Measurements from ENCODE around the gene ACTL6A. TPM values are rescaled to one million over a fixed set of nuclear protein-coding genes. Genes with fewer than 3 reads are reported as not detected.

Gene ACTL6A
- total RNA-seq, 1 donor from 2014 or later, result 23.9 TPM

- H3K4me1 ChIP-seq, result no peaks in the 10 kb centered on the region
- no peak for DNase-seq (ENCODE audit: low spot score in 2 of 2)
- intact Hi-C loops (cut with DNase I), result no loop called here
- no peak overlapping the region for H3K4me3 ChIP-seq
- TF ChIP-seq, protein P1, sequence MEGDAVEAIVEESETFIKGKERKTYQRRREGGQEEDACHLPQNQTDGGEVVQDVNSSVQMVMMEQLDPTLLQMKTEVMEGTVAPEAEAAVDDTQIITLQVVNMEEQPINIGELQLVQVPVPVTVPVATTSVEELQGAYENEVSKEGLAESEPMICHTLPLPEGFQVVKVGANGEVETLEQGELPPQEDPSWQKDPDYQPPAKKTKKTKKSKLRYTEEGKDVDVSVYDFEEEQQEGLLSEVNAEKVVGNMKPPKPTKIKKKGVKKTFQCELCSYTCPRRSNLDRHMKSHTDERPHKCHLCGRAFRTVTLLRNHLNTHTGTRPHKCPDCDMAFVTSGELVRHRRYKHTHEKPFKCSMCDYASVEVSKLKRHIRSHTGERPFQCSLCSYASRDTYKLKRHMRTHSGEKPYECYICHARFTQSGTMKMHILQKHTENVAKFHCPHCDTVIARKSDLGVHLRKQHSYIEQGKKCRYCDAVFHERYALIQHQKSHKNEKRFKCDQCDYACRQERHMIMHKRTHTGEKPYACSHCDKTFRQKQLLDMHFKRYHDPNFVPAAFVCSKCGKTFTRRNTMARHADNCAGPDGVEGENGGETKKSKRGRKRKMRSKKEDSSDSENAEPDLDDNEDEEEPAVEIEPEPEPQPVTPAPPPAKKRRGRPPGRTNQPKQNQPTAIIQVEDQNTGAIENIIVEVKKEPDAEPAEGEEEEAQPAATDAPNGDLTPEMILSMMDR (IDR thresholded peaks at IDR 0.05), result no peak
- no peaks in the 10 kb centered on the region for H3K27me3 ChIP-seq
- no peak overlapping the region for H3K27ac ChIP-seq
- peaks cover 23 to 37% of the 10 kb centered on the region in 2 donors for H3K36me3 ChIP-seq
- H3K9me3 ChIP-seq, result no peaks in the 10 kb centered on the region
Measured at GRCh38 chr3:179624451-179624850, 61.7 kb downstream of the ACTL6A start.

- no peak for DNase-seq (ENCODE audit: low spot score in 2 of 2)
- H3K4me1 ChIP-seq, result no peaks in the 10 kb centered on the region
- intact Hi-C loops (cut with DNase I), result no loop called here
- H3K9me3 ChIP-seq, result no peaks in the 10 kb centered on the region
- no peak overlapping the region for H3K4me3 ChIP-seq
- H3K27ac ChIP-seq, result no peak overlapping the region
- H3K36me3 ChIP-seq, result no peaks in the 10 kb centered on the region
- TF ChIP-seq, protein P1 (IDR thresholded peaks at IDR 0.05), result no peak
- H3K27me3 ChIP-seq, result no peaks in the 10 kb centered on the region
Measured at GRCh38 chr3:179630753-179631451, 68.2 kb downstream of the ACTL6A start.

Other genes starting within 250 kb of the ACTL6A start
- 21.4 TPM for gene ZNF639, start 239.9 kb upstream of the ACTL6A start, total RNA-seq
- gene MFN1, start 215.2 kb upstream of the ACTL6A start, total RNA-seq, result 25.1 TPM
- gene GNB4, start 111.5 kb upstream of the ACTL6A start, total RNA-seq, result 25.3 TPM
- gene MRPL47, start 41.7 kb downstream of the ACTL6A start, total RNA-seq, result 41.1 TPM
- 22.4 TPM for gene NDUFB5, start 41.9 kb downstream of the ACTL6A start, total RNA-seq
- 3.1 TPM for gene USP13, start 90.1 kb downstream of the ACTL6A start, total RNA-seq